Sigmoid colon (tissue), 7 donors: ENCODE data around the gene JAK2. TPM values are rescaled to one million over a fixed set of nuclear protein-coding genes. Genes with fewer than 3 reads are reported as not detected.

Experiments used
- DNase-seq: peaks from one replicate; pipeline ENCODE4 v3.0.0-alpha.2; 2019
- H3K27ac ChIP-seq, 4 donors: fragments of 200-600 bp; sonication (generic); one replicate each; pipeline ENCODE4 v1.5.1; 2016 to 2019; ENCODE audit warnings: mild to moderate bottlenecking in 1 of 4
- H3K27me3 ChIP-seq, 3 donors: fragments of 200-600 bp; sonication (generic); one replicate each; pipeline ENCODE4 v1.5.1; 2019; ENCODE audit warnings: mild to moderate bottlenecking in 1 of 3
- H3K36me3 ChIP-seq, 4 donors: fragments of 200-600 bp; sonication (generic); one replicate each; pipeline ENCODE4 v1.5.1; 2016 to 2019
- H3K4me1 ChIP-seq, 4 donors: fragments of 200-600 bp; sonication (generic); one replicate each; pipeline ENCODE4 v1.5.1; 2017 to 2019
- H3K4me3 ChIP-seq, 4 donors: fragments of 200-600 bp; sonication (generic); one replicate each; pipeline ENCODE4 v1.5.1; 2017 to 2019; ENCODE audit warnings: mild to moderate bottlenecking in 2 of 4, moderate library complexity in 1 of 4
- H3K9me3 ChIP-seq, 4 donors: fragments of 200-600 bp in 3 of 4; sonication (generic) in 3 of 4; one replicate each; pipeline versions ENCODE4 v1.5.1 to v1.6.1; 2013 to 2019
- EP300 ChIP-seq, 4 donors: sonication (generic); formaldehyde crosslinking; IDR thresholded peaks; one replicate each; pipeline ENCODE4 v1.6.1; 2017; ENCODE audit warnings: antibody characterized with exemption in 4 of 4
- POLR2A ChIP-seq, 2 donors: fragments of 450-650 bp; IDR thresholded peaks; one replicate each; pipeline ENCODE4 v1.6.1; 2016; ENCODE audit warnings: antibody characterized with exemption in 2 of 2, mild to moderate bottlenecking in 2 of 2, moderate library complexity in 2 of 2
- POLR2AphosphoS5 ChIP-seq, 4 donors: sonication (generic); formaldehyde crosslinking; IDR thresholded peaks; one replicate each; pipeline ENCODE4 v1.6.1; 2017; ENCODE audit warnings: antibody characterized with exemption in 4 of 4
- WGBS, 2 donors: extraction: QIAGEN DNeasy Blood & Tissue Kit; methylation state at CpG; one replicate each; pipeline ENCODE4 v1.1.7; 2013; 5-methylcytosine and 5-hydroxymethylcytosine counted together
- intact Hi-C: fragments of 100-400 bp; cut with DNase I; formaldehyde crosslinking; loops from one replicate; pipeline ENCODE4 v1.15.1; 2023
- polyA plus RNA-seq, 3 donors: library from polyadenylated mRNA; stranded (reverse); fragments of 200-250 nt; gene quantifications; one replicate each; pipeline ENCODE4 v1.2.3, GENCODE V29; 2013
- total RNA-seq, 4 donors: library from RNA; depleted of rRNA; stranded (reverse); fragments of >200 nt; gene quantifications; one replicate each; pipeline ENCODE4 v1.1.0, GENCODE V29; 2016
- TF ChIP-seq, protein P1 (sequence below), 4 experiments: fragments of 450-650 bp in 3 of 4; fragments of 200-600 bp in 1 of 4; IDR thresholded peaks; one replicate each; pipeline ENCODE4 v1.5.1; 2016 to 2019; ENCODE audit warnings: antibody characterized with exemption in 4 of 4, mild to moderate bottlenecking in 3 of 4, moderate library complexity in 2 of 4
- donor health status: healthy with polysubstance abuse.
- donor health status: Bipolar disorder and iron deficiency.
- donor health status: healthy.

Gene JAK2
- total and polyA plus RNA-seq, 7 donors = 5.3 to 36.8 (median 28.5) TPM

DNA sequence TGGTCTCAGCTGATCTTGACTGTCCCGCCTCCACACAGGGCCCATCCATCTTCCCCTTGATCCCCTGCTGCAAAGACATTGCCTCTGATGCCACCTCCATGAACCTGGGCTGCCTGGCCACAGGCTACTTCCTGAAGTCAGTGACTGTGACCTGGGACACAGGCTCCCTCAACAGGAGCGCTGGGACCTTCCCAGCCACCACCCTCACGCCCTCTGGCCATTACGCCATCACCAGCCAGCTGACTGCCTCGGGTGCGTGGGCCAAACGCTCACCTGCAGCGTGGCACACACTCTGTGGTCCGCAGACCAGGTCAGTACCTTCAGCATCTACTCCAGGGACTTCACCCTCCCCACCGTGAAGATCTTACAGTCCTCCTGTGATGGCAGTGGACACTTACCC is 128.5 kb downstream of the JAK2 start:
- WGBS, 2 donors = 98 to 99% methylated on average over 10 of the region's 10 CpGs
- intact Hi-C loops = no loop called here

DNA sequence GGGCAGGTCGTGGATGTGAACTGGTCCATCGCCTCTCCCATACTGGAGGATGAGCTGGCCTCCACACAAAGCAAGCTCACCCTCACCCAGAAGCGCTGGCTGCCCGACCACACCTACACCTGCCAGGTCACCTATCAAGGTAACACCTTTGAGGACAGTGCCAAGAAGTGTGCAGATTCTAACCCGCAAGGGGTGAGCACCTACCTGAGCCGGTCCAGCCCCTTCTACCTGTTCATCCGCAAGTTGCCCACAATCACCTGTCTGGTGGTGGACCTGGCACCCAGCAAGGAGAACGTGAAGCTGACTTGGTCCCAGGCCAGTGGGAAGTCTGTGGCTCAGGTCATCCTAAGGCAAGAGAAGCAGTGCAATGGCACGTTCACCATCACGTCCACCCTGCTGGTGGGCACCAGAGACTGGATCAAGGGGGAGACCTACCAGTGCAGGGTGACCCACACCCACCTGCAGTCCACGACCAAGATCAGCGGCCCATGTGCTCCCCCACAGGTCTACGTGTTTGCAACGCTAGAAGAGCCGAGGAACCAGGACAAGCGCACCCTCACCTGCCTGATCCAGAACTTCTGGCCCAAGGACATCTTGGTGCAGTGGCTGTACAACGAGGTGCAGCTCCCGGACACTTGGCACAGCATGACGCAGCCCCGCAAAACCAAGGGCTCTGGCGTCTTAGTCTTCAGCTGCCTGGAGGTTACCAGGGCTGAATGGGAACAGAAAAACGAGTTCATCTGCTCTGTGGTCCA is 129.1 kb downstream of the JAK2 start:
- 98% methylated on average over 22 of the region's 22 CpGs for WGBS, 2 donors
- TF ChIP-seq EP300 (IDR thresholded peaks at IDR 0.05) (no peak), POLR2A (IDR thresholded peaks at IDR 0.05) (no peak), POLR2AphosphoS5 (IDR thresholded peaks at IDR 0.05) (no peak)
- TF ChIP-seq, protein P1, sequence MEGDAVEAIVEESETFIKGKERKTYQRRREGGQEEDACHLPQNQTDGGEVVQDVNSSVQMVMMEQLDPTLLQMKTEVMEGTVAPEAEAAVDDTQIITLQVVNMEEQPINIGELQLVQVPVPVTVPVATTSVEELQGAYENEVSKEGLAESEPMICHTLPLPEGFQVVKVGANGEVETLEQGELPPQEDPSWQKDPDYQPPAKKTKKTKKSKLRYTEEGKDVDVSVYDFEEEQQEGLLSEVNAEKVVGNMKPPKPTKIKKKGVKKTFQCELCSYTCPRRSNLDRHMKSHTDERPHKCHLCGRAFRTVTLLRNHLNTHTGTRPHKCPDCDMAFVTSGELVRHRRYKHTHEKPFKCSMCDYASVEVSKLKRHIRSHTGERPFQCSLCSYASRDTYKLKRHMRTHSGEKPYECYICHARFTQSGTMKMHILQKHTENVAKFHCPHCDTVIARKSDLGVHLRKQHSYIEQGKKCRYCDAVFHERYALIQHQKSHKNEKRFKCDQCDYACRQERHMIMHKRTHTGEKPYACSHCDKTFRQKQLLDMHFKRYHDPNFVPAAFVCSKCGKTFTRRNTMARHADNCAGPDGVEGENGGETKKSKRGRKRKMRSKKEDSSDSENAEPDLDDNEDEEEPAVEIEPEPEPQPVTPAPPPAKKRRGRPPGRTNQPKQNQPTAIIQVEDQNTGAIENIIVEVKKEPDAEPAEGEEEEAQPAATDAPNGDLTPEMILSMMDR (IDR thresholded peaks at IDR 0.05) = no peak
- Histone ChIP-seq H3K4me3 (no peak overlapping the region), H3K4me1 (no peaks in the 10 kb centered on the region), H3K27me3 (no peaks in the 10 kb centered on the region), H3K36me3 (peaks cover 14 to 36% (median 23%) of the 10 kb centered on the region in 4 donors), H3K9me3 (no peaks in the 10 kb centered on the region), H3K27ac (no peak overlapping the region)
- DNase-seq = no peak
- intact Hi-C loops = no loop called here

More for the DNA sequence above, 128.5 kb downstream of the JAK2 start:
- no peaks in the 10 kb centered on the region for H3K9me3 ChIP-seq
- H3K27me3 ChIP-seq = no peaks in the 10 kb centered on the region
- no peaks in the 10 kb centered on the region for H3K4me1 ChIP-seq
- DNase-seq = no peak
- no peak for TF ChIP-seq POLR2A (IDR thresholded peaks at IDR 0.05)
- no peak for TF ChIP-seq POLR2AphosphoS5 (IDR thresholded peaks at IDR 0.05)
- TF ChIP-seq, protein P1 (IDR thresholded peaks at IDR 0.05) = no peak
- TF ChIP-seq EP300 (IDR thresholded peaks at IDR 0.05) = no peak
- peaks cover 14 to 36% (median 23%) of the 10 kb centered on the region in 4 donors for H3K36me3 ChIP-seq
- H3K4me3 ChIP-seq = no peak overlapping the region
- H3K27ac ChIP-seq = no peak overlapping the region

DNA sequence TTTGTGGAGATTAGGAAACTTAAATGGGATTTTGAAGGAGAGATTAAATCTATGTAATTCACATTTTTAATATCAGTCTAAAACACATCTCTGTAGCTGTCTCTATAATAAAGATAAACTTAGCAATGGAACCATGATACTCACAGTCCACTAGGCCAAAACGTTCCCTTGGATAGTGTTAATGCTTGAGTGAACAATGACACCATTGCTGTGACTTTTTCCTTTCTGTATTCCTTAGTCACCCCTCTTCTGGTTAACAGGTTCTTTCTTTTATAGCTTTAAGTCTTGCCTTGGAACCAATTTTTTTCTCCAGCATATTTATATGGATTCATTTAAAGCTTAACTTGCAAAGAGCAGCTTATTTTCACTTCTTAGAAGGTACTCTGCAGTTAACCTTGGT is 137.0 kb downstream of the JAK2 start:
- DNase-seq = no peak
- TF ChIP-seq, protein P1 (IDR thresholded peaks at IDR 0.05) = no peak
- TF ChIP-seq POLR2A (IDR thresholded peaks at IDR 0.05) (no peak), POLR2AphosphoS5 (IDR thresholded peaks at IDR 0.05) (no peak), EP300 (IDR thresholded peaks at IDR 0.05) (no peak)
- Histone ChIP-seq H3K36me3 (peaks cover 0 to 36% (median 14%) of the 10 kb centered on the region in 4 donors), H3K4me3 (no peak overlapping the region), H3K27me3 (no peaks in the 10 kb centered on the region), H3K4me1 (no peaks in the 10 kb centered on the region), H3K27ac (no peak overlapping the region), H3K9me3 (no peaks in the 10 kb centered on the region)
- intact Hi-C loops = no loop called here
- WGBS, 2 donors = 90 to 96% methylated on average over 1 of the region's 1 CpG

DNA sequence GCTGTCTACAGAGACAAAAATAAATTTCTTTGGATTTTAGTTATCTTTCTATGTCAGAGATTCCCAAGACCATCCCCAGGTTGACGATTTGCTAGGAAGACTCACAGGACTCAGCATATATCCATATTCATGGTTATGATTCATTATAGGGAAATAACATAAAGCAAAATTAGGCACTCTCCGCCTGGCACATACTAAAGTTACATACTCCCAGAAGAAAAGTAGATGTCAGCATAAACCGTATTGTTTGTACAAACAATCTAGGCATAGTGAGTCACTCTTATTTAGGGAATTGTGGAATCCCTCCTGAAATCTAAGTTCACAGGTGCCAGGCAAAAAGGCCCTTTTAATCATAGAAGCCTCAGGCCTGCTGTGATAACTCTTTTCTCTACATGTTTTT is 137.4 kb downstream of the JAK2 start:
- H3K27me3 ChIP-seq = no peaks in the 10 kb centered on the region
- TF ChIP-seq POLR2A (IDR thresholded peaks at IDR 0.05) (no peak), POLR2AphosphoS5 (IDR thresholded peaks at IDR 0.05) (no peak), EP300 (IDR thresholded peaks at IDR 0.05) (no peak)
- TF ChIP-seq, protein P1 (IDR thresholded peaks at IDR 0.05) = no peak
- H3K36me3 ChIP-seq = peaks cover 0 to 40% (median 14%) of the 10 kb centered on the region in 4 donors
- H3K4me1 ChIP-seq = no peaks in the 10 kb centered on the region
- no peak overlapping the region for H3K4me3 ChIP-seq
- no peaks in the 10 kb centered on the region for H3K9me3 ChIP-seq
- intact Hi-C loops = no loop called here
- 91 to 96% methylated on average over 3 of the region's 3 CpGs for WGBS, 2 donors
- no peak for DNase-seq
- H3K27ac ChIP-seq = no peak overlapping the region
